ENCODE data around the gene SLC16A5.
"Not testable (repeated sequence)": the region's sequence is repeated elsewhere in the genome, so short reads cannot be mapped to it uniquely, and the experiment has no call there.

The SLC16A5 gene

GRCh38 chr17:75133001-75133400 lies 45.2 kb downstream of the SLC16A5 start:
- no peak overlapping the region for H3K4me3 ChIP-seq (ENCODE audit: low read depth in 1 of 2, low read length in 2 of 2)
- peaks cover 3 to 32% of the 10 kb centered on the region in 2 donors for H3K36me3 ChIP-seq (ENCODE audit: control insufficient read depth in 1 of 2, insufficient read depth in 2 of 2, low read length in 2 of 2)
- no peak overlapping the region for H3K27ac ChIP-seq (ENCODE audit: low read depth, low read length)
- H3K9me3 ChIP-seq (ENCODE audit: control insufficient read depth in 1 of 2, low read length in 2 of 2) = no peaks in the 10 kb centered on the region
- no peaks in the 10 kb centered on the region for H3K27me3 ChIP-seq (ENCODE audit: control insufficient read depth in 1 of 2, insufficient read depth in 2 of 2, low read length in 2 of 2)
- no peak overlapping the region for H3K9ac ChIP-seq (ENCODE audit: low read depth in 1 of 2, low read length in 2 of 2)
- H3K4me1 ChIP-seq (ENCODE audit: control insufficient read depth in 1 of 2, insufficient read depth in 2 of 2, low read length in 2 of 2) = peaks cover 10 to 12% of the 10 kb centered on the region in 2 donors

- H3K4me3 ChIP-seq (ENCODE audit: low read depth in 1 of 2, low read length in 2 of 2); H3K27me3 ChIP-seq (ENCODE audit: control insufficient read depth in 1 of 2, insufficient read depth in 2 of 2, low read length in 2 of 2); H3K27ac ChIP-seq (ENCODE audit: low read depth, low read length); H3K9ac ChIP-seq (ENCODE audit: low read depth in 1 of 2, low read length in 2 of 2); H3K9me3 ChIP-seq (ENCODE audit: control insufficient read depth in 1 of 2, low read length in 2 of 2): not testable (repeated sequence)
- Histone ChIP-seq H3K4me1 (ENCODE audit: control insufficient read depth in 1 of 2, insufficient read depth in 2 of 2, low read length in 2 of 2) (peaks cover 7 to 12% of the 10 kb centered on the region in 2 donors), H3K36me3 (ENCODE audit: control insufficient read depth in 1 of 2, insufficient read depth in 2 of 2, low read length in 2 of 2) (peaks cover 3 to 29% of the 10 kb centered on the region in 2 donors)
Measured at GRCh38 chr17:75133607-75134347, 46.0 kb downstream of the SLC16A5 start.

- Histone ChIP-seq H3K27me3 (ENCODE audit: control insufficient read depth in 1 of 2, insufficient read depth in 2 of 2, low read length in 2 of 2) (no peaks in the 10 kb centered on the region), H3K4me1 (ENCODE audit: control insufficient read depth in 1 of 2, insufficient read depth in 2 of 2, low read length in 2 of 2) (peaks cover under 1 to 8% of the 10 kb centered on the region in 2 donors), H3K36me3 (ENCODE audit: control insufficient read depth in 1 of 2, insufficient read depth in 2 of 2, low read length in 2 of 2) (peaks cover 0 to 14% of the 10 kb centered on the region in 2 donors), H3K9ac (ENCODE audit: low read depth in 1 of 2, low read length in 2 of 2) (no peak overlapping the region), H3K4me3 (ENCODE audit: low read depth in 1 of 2, low read length in 2 of 2) (no peak overlapping the region), H3K9me3 (ENCODE audit: control insufficient read depth in 1 of 2, low read length in 2 of 2) (no peaks in the 10 kb centered on the region), H3K27ac (ENCODE audit: low read depth, low read length) (no peak overlapping the region)
Measured at GRCh38 chr17:75135452-75135851, 47.7 kb downstream of the SLC16A5 start.

GRCh38 chr17:75135946-75136345 lies 48.2 kb downstream of the SLC16A5 start:
- Histone ChIP-seq H3K9me3 (ENCODE audit: control insufficient read depth in 1 of 2, low read length in 2 of 2) (no peaks in the 10 kb centered on the region), H3K4me3 (ENCODE audit: low read depth in 1 of 2, low read length in 2 of 2) (no peak overlapping the region), H3K36me3 (ENCODE audit: control insufficient read depth in 1 of 2, insufficient read depth in 2 of 2, low read length in 2 of 2) (peaks cover 0 to 19% of the 10 kb centered on the region in 2 donors), H3K4me1 (ENCODE audit: control insufficient read depth in 1 of 2, insufficient read depth in 2 of 2, low read length in 2 of 2) (peaks cover 0 to 6% of the 10 kb centered on the region in 2 donors), H3K27me3 (ENCODE audit: control insufficient read depth in 1 of 2, insufficient read depth in 2 of 2, low read length in 2 of 2) (no peaks in the 10 kb centered on the region), H3K27ac (ENCODE audit: low read depth, low read length) (no peak overlapping the region), H3K9ac (ENCODE audit: low read depth in 1 of 2, low read length in 2 of 2) (no peak overlapping the region)

GRCh38 chr17:75137762-75138161 lies 50.0 kb downstream of the SLC16A5 start:
- H3K27me3 ChIP-seq (ENCODE audit: control insufficient read depth in 1 of 2, insufficient read depth in 2 of 2, low read length in 2 of 2); H3K9me3 ChIP-seq (ENCODE audit: control insufficient read depth in 1 of 2, low read length in 2 of 2); H3K4me3 ChIP-seq (ENCODE audit: low read depth in 1 of 2, low read length in 2 of 2); H3K27ac ChIP-seq (ENCODE audit: low read depth, low read length); H3K4me1 ChIP-seq (ENCODE audit: control insufficient read depth in 1 of 2, insufficient read depth in 2 of 2, low read length in 2 of 2); H3K9ac ChIP-seq (ENCODE audit: low read depth in 1 of 2, low read length in 2 of 2): not testable (repeated sequence)
- H3K36me3 ChIP-seq (ENCODE audit: control insufficient read depth in 1 of 2, insufficient read depth in 2 of 2, low read length in 2 of 2) = peaks cover 0 to 24% of the 10 kb centered on the region in 2 donors

GRCh38 chr17:75138519-75138918 lies 50.8 kb downstream of the SLC16A5 start:
- H3K4me1 ChIP-seq (ENCODE audit: control insufficient read depth in 1 of 2, insufficient read depth in 2 of 2, low read length in 2 of 2) = no peaks in the 10 kb centered on the region
- no peak overlapping the region for H3K27ac ChIP-seq (ENCODE audit: low read depth, low read length)
- peaks cover 0 to 26% of the 10 kb centered on the region in 2 donors for H3K36me3 ChIP-seq (ENCODE audit: control insufficient read depth in 1 of 2, insufficient read depth in 2 of 2, low read length in 2 of 2)
- no peaks in the 10 kb centered on the region for H3K9me3 ChIP-seq (ENCODE audit: control insufficient read depth in 1 of 2, low read length in 2 of 2)
- H3K9ac ChIP-seq (ENCODE audit: low read depth in 1 of 2, low read length in 2 of 2) = no peak overlapping the region
- no peak overlapping the region for H3K4me3 ChIP-seq (ENCODE audit: low read depth in 1 of 2, low read length in 2 of 2)
- no peaks in the 10 kb centered on the region for H3K27me3 ChIP-seq (ENCODE audit: control insufficient read depth in 1 of 2, insufficient read depth in 2 of 2, low read length in 2 of 2)

GRCh38 chr17:75142236-75142971 lies 54.6 kb downstream of the SLC16A5 start:
- Histone ChIP-seq H3K36me3 (ENCODE audit: control insufficient read depth in 1 of 2, insufficient read depth in 2 of 2, low read length in 2 of 2) (peaks cover 19 to 48% of the 10 kb centered on the region in 2 donors), H3K9ac (ENCODE audit: low read depth in 1 of 2, low read length in 2 of 2) (no peak overlapping the region), H3K27me3 (ENCODE audit: control insufficient read depth in 1 of 2, insufficient read depth in 2 of 2, low read length in 2 of 2) (no peaks in the 10 kb centered on the region), H3K4me3 (ENCODE audit: low read depth in 1 of 2, low read length in 2 of 2) (no peak overlapping the region), H3K27ac (ENCODE audit: low read depth, low read length) (no peak overlapping the region), H3K4me1 (ENCODE audit: control insufficient read depth in 1 of 2, insufficient read depth in 2 of 2, low read length in 2 of 2) (no peaks in the 10 kb centered on the region), H3K9me3 (ENCODE audit: control insufficient read depth in 1 of 2, low read length in 2 of 2) (no peaks in the 10 kb centered on the region)

GRCh38 chr17:75144816-75145512 lies 57.2 kb downstream of the SLC16A5 start:
- Histone ChIP-seq H3K4me3 (ENCODE audit: low read depth in 1 of 2, low read length in 2 of 2) (no peak overlapping the region), H3K36me3 (ENCODE audit: control insufficient read depth in 1 of 2, insufficient read depth in 2 of 2, low read length in 2 of 2) (peaks cover 22 to 51% of the 10 kb centered on the region in 2 donors), H3K9ac (ENCODE audit: low read depth in 1 of 2, low read length in 2 of 2) (no peak overlapping the region), H3K9me3 (ENCODE audit: control insufficient read depth in 1 of 2, low read length in 2 of 2) (no peaks in the 10 kb centered on the region), H3K27ac (ENCODE audit: low read depth, low read length) (no peak overlapping the region), H3K4me1 (ENCODE audit: control insufficient read depth in 1 of 2, insufficient read depth in 2 of 2, low read length in 2 of 2) (peaks cover 13 to 15% of the 10 kb centered on the region in 2 donors), H3K27me3 (ENCODE audit: control insufficient read depth in 1 of 2, insufficient read depth in 2 of 2, low read length in 2 of 2) (no peaks in the 10 kb centered on the region)

- no peak overlapping the region for H3K9ac ChIP-seq (ENCODE audit: low read depth in 1 of 2, low read length in 2 of 2)
- H3K4me1 ChIP-seq (ENCODE audit: control insufficient read depth in 1 of 2, insufficient read depth in 2 of 2, low read length in 2 of 2) = peaks cover 15% of the 10 kb centered on the region in 2 donors
- H3K9me3 ChIP-seq (ENCODE audit: control insufficient read depth in 1 of 2, low read length in 2 of 2) = no peaks in the 10 kb centered on the region
- H3K4me3 ChIP-seq (ENCODE audit: low read depth in 1 of 2, low read length in 2 of 2) = no peak overlapping the region
- H3K36me3 ChIP-seq (ENCODE audit: control insufficient read depth in 1 of 2, insufficient read depth in 2 of 2, low read length in 2 of 2) = peaks cover 22 to 42% of the 10 kb centered on the region in 2 donors
- no peak overlapping the region for H3K27ac ChIP-seq (ENCODE audit: low read depth, low read length)
- no peaks in the 10 kb centered on the region for H3K27me3 ChIP-seq (ENCODE audit: control insufficient read depth in 1 of 2, insufficient read depth in 2 of 2, low read length in 2 of 2)
Measured at GRCh38 chr17:75146592-75146991, 58.8 kb downstream of the SLC16A5 start.
